ENCODE results near the gene HMOX2. TPM values are rescaled to one million over a fixed set of nuclear protein-coding genes. Genes with fewer than 3 reads are reported as not detected.

The HMOX2 gene
- total RNA-seq, 1 experiment from 2014 or later: 55.1 TPM

- Histone ChIP-seq H3K9me3 (ENCODE audit: control insufficient read depth in 1 of 2, insufficient read depth in 1 of 2, low read depth in 1 of 2, low read length in 2 of 2) (peaks cover 9 to 15% of the 10 kb centered on the region in 2 experiments; a peak in 3 of 4 replicates), H3K27ac (ENCODE audit: low read depth, low read length) (no peak overlapping the region), H3K36me3 (ENCODE audit: control insufficient read depth in 1 of 2, insufficient read depth in 2 of 2, low read length in 2 of 2) (no peaks in the 10 kb centered on the region), H4K20me1 (ENCODE audit: insufficient read depth) (no peaks in the 10 kb centered on the region), H3K27me3 (ENCODE audit: insufficient read depth, low read length) (no peaks in the 10 kb centered on the region), H3K4me2 (ENCODE audit: low read length) (peak overlapping the region; percentile 84), H3K4me3 (replicated peaks in 1 of 2; ENCODE audit: low read depth in 1 of 2, low read length in 2 of 2) (peak overlapping the region; percentile 25 to 55), H3K79me2 (ENCODE audit: insufficient read depth, low read length) (no peaks in the 10 kb centered on the region), H2AFZ (ENCODE audit: low read depth, low read length, poor library complexity, severe bottlenecking) (no peak overlapping the region), H3K4me1 (ENCODE audit: control insufficient read depth in 1 of 2, insufficient read depth in 2 of 2, low read length in 2 of 2) (peaks cover 0 to 14% of the 10 kb centered on the region in 2 experiments; a peak in 1 of 4 replicates), H3K9ac (ENCODE audit: low read length) (0 out of 2 replicates have a peak overlapping the region, but pooled peaks have one; percentile 27), H3K9me2 (ENCODE audit: insufficient read depth) (no peaks in the 10 kb centered on the region)
- RAD21 ChIA-PET (ENCODE audit: low non-redundant PET in 1 of 2, low total read pairs in 2 of 2, uncharacterized antibody in 2 of 2, unreplicated experiment in 2 of 2): no interaction called here
- CTCF ChIA-PET: interaction anchor here (1.4 kb wide), 1 partner anchor 11 kb away, joined by 11 read pairs; no protein-coding TSS in a partner anchor
- POLR2A ChIA-PET: no interaction called here
- intact Hi-C loops (cut with micrococcal nuclease): no loop called here
- ATAC-seq (peak; percentile 39), DNase-seq (ENCODE audit: low read depth, low spot score) (no peak)
- BruUV-seq (replicated peaks): no TSS peak
- TF ChIP-seq TCF7L2 (IDR thresholded peaks at IDR 0.05; ENCODE audit: borderline replicate concordance, extremely low read depth, insufficient read depth, insufficient read length): no peak
- TF ChIP-seq EZH2 (IDR thresholded peaks at IDR 0.05): no peak
- no peak for TF ChIP-seq SRF (IDR thresholded peaks at IDR 0.05; ENCODE audit: low read depth)
- TF ChIP-seq ZFX (IDR thresholded peaks at IDR 0.05): no peak
- TF ChIP-seq RAD21 (IDR thresholded peaks at IDR 0.05; ENCODE audit: low read depth): no peak
- no peak for TF ChIP-seq ZBTB33 (IDR thresholded peaks at IDR 0.05; ENCODE audit: extremely low read depth, insufficient replicate concordance, low read length)
- no peak for TF ChIP-seq EGR1 (IDR thresholded peaks at IDR 0.05; ENCODE audit: low read depth)
- TF ChIP-seq ELF1 (IDR thresholded peaks at IDR 0.05; ENCODE audit: borderline replicate concordance, low read depth): no peak
- no peak for TF ChIP-seq POLR2AphosphoS5 (IDR thresholded peaks at IDR 0.05; ENCODE audit: low read depth, low read length)
- TF ChIP-seq MAX (IDR thresholded peaks at IDR 0.05): no peak
- no peak for TF ChIP-seq YY1 (IDR thresholded peaks at IDR 0.05; ENCODE audit: extremely low read depth, insufficient replicate concordance, low read depth, low read length)
- TF ChIP-seq EZH2phosphoT487 (IDR thresholded peaks at IDR 0.05; ENCODE audit: borderline replicate concordance): no peak
Measured at GRCh38 chr16:4537376-4538343, 61.5 kb downstream of the HMOX2 start.

All from HCT116 (cell line).